GM12878 (cell line): Measurements from ENCODE around the gene INF2.
"Not testable (repeated sequence)": the region's sequence is repeated elsewhere in the genome, so short reads cannot be mapped to it uniquely, and the experiment has no call there.

ENCODE experiments used
- BACH1 ChIP-seq: fragments of 450-650 bp; IDR thresholded peaks from 2 replicates; pipeline ENCODE4 v1.6.1; 2017; ENCODE audit warnings: mild to moderate bottlenecking, borderline replicate concordance
- CEBPB ChIP-seq, 2 experiments: fragments of 150-350 bp in 1 of 2; IDR thresholded peaks; 2 replicates each; pipeline ENCODE4 v1.6.1; 2012 to 2014; ENCODE audit warnings: low read depth in 2 of 2, low read length in 2 of 2, borderline replicate concordance in 1 of 2, inconsistent platforms in 1 of 2
- CTCF ChIP-seq, 3 experiments: IDR thresholded peaks in 2 of 3; conservative IDR thresholded peaks in 1 of 3; 2 replicates each; pipeline ENCODE4 v1.5.1; 2011; ENCODE audit warnings: low read depth in 3 of 3, low read length in 3 of 3, mild to moderate bottlenecking in 3 of 3, control low read depth in 2 of 3, moderate library complexity in 2 of 3, inconsistent platforms in 1 of 3, mixed read lengths in 1 of 3; ENCODE audit not compliant: control insufficient read depth in 2 of 3, insufficient read depth in 1 of 3; ENCODE audit errors: extremely low read depth in 1 of 3
- PRDM15 ChIP-seq: fragments of 450-650 bp; formaldehyde crosslinking; IDR thresholded peaks from 2 replicates; pipeline ENCODE4 v1.4.0; 2020; ENCODE audit warnings: mild to moderate bottlenecking, moderate library complexity

GRCh38 chr14:104729176-104729834 is 39.9 kb downstream of the INF2 start:
- not testable (repeated sequence) for TF ChIP-seq BACH1; PRDM15 (CRISPR knock-in tag); CTCF (IDR thresholded peaks at IDR 0.05 in 2 of 3, conservative IDR thresholded peaks at IDR 0.05 in 1 of 3; ENCODE audit: control insufficient read depth in 2 of 3, extremely low read depth in 1 of 3, insufficient read depth in 1 of 3, low read depth in 3 of 3, low read length in 3 of 3); CEBPB (IDR thresholded peaks at IDR 0.05; ENCODE audit: borderline replicate concordance in 1 of 2, low read depth in 2 of 2, low read length in 2 of 2)
